Natural killer cell (primary cell): ENCODE results near the gene LARP1B. TPM values are rescaled to one million over a fixed set of nuclear protein-coding genes. Genes with fewer than 3 reads are reported as not detected.
"Not testable (repeated sequence)": the region's sequence is repeated elsewhere in the genome, so short reads cannot be mapped to it uniquely, and the experiment has no call there.

Source experiments
- ATAC-seq, 3 donors: fragments of 150-1000 bp in 2 of 3; fragments of 200-7000 bp in 1 of 3; cut with Tn5 transposase; 1 replicate in 1 of 3; 2 replicates in 2 of 3; pipeline ENCODE4 v1.10.0; 2021; ENCODE audit warnings: mild to moderate bottlenecking in 2 of 3, moderate library complexity in 2 of 3
- DNase-seq, 2 donors: peaks; one replicate each; pipeline versions ENCODE4 v3.0.0 to v3.0.0-alpha.2; 2013 to 2021; ENCODE audit warnings: mixed read lengths in 1 of 2
- H3K27ac ChIP-seq: one replicate; pipeline ENCODE4 v1.5.1; 2013; ENCODE audit warnings: mild to moderate bottlenecking, low read length
- H3K27me3 ChIP-seq: one replicate; pipeline ENCODE4 v1.6.1; 2013; ENCODE audit warnings: low read length; ENCODE audit not compliant: control insufficient read depth, insufficient read depth
- H3K36me3 ChIP-seq: one replicate; pipeline ENCODE4 v1.6.1; 2013; ENCODE audit warnings: low read length; ENCODE audit not compliant: control insufficient read depth, insufficient read depth
- H3K4me1 ChIP-seq: one replicate; pipeline ENCODE4 v1.6.1; 2013; ENCODE audit warnings: low read length; ENCODE audit not compliant: control insufficient read depth, insufficient read depth
- H3K4me3 ChIP-seq: one replicate; pipeline ENCODE4 v1.5.1; 2013; ENCODE audit warnings: low read length
- H3K9me3 ChIP-seq: one replicate; pipeline ENCODE4 v1.6.1; 2013; ENCODE audit warnings: low read length; ENCODE audit not compliant: control insufficient read depth, insufficient read depth
- H3K27ac Mint-ChIP-seq, 2 donors: one replicate each; pipeline ENCODE4 v1.8.0; 2022; ENCODE audit warnings: mild to moderate bottlenecking in 2 of 2, mixed read lengths in 2 of 2, moderate library complexity in 1 of 2
- H3K27me3 Mint-ChIP-seq, 2 donors: one replicate each; pipeline ENCODE4 v1.8.0; 2022; ENCODE audit warnings: low read depth in 2 of 2, mixed read lengths in 2 of 2
- H3K36me3 Mint-ChIP-seq: one replicate; pipeline ENCODE4 v1.8.0; 2022; ENCODE audit warnings: mixed read lengths
- H3K4me1 Mint-ChIP-seq, 2 donors: one replicate each; pipeline ENCODE4 v1.8.0; 2022; ENCODE audit warnings: mixed read lengths in 2 of 2
- H3K4me3 Mint-ChIP-seq: one replicate; pipeline ENCODE4 v1.8.0; 2022; ENCODE audit warnings: mild to moderate bottlenecking, moderate library complexity, mixed read lengths
- H3K9me3 Mint-ChIP-seq, 2 donors: one replicate each; pipeline ENCODE4 v1.8.0; 2022; ENCODE audit warnings: mixed read lengths in 2 of 2
- CTCF ChIP-seq: fragments of 200-600 bp; IDR thresholded peaks from one replicate; pipeline ENCODE4 v1.8.0; 2022; ENCODE audit warnings: antibody characterized with exemption
- WGBS: methylation state at CpG from one replicate; pipeline ENCODE4 v1.1.7; 2013; ENCODE audit warnings: missing lambda C conversion rate; ENCODE audit not compliant: insufficient coverage; 5-methylcytosine and 5-hydroxymethylcytosine counted together
- intact Hi-C: fragments of 100-400 bp; cut with micrococcal nuclease; formaldehyde crosslinking; loops from one replicate; pipeline ENCODE4 v1.14.2; 2022
- total RNA-seq, 4 donors: library from RNA; stranded (reverse); fragments of 120-200 nt in 1 of 4; gene quantifications; one replicate each; pipeline versions ENCODE4 v1.2.3 to v1.2.4, GENCODE V29; 2013 to 2022

The LARP1B gene
- total RNA-seq, 3 donors from 2014 or later (not counting 1 experiment from before 2014, with no cell fraction given) = 8.5 to 10.7 (median 9.1) TPM

- Mint-ChIP-seq H3K27me3 (peaks cover 0 to 16% of the 10 kb centered on the region in 2 donors), H3K4me1 (no peaks in the 10 kb centered on the region), H3K9me3 (peaks cover 0 to 2% of the 10 kb centered on the region in 2 donors), H3K4me3 (no peak overlapping the region), H3K36me3 (no peaks in the 10 kb centered on the region), H3K27ac (no peak overlapping the region)
- WGBS = 71% methylated on average over 3 of the region's 4 CpGs
- Histone ChIP-seq H3K4me1 (no peaks in the 10 kb centered on the region), H3K9me3 (no peaks in the 10 kb centered on the region), H3K36me3 (no peaks in the 10 kb centered on the region), H3K27ac (no peak overlapping the region), H3K27me3 (no peaks in the 10 kb centered on the region), H3K4me3 (no peak overlapping the region)
- DNase-seq (no peak), ATAC-seq (no peak)
- intact Hi-C loops = no loop called here
- no peak for TF ChIP-seq CTCF
Observed at GRCh38 chr4:128249787-128250668, 188.9 kb downstream of the LARP1B start.

- no peak overlapping the region for H3K4me3 Mint-ChIP-seq
- 96% methylated on average over 3 of the region's 3 CpGs for WGBS
- intact Hi-C loops = no loop called here
- DNase-seq (no peak), ATAC-seq (no peak)
- no peaks in the 10 kb centered on the region for H3K36me3 Mint-ChIP-seq
- H3K4me1 Mint-ChIP-seq = no peaks in the 10 kb centered on the region
- Histone ChIP-seq H3K27ac (no peak overlapping the region), H3K27me3 (peaks cover 4% of the 10 kb centered on the region), H3K9me3 (no peaks in the 10 kb centered on the region), H3K4me3 (no peak overlapping the region), H3K4me1 (no peaks in the 10 kb centered on the region), H3K36me3 (no peaks in the 10 kb centered on the region)
- TF ChIP-seq CTCF = no peak
- no peak overlapping the region for H3K27ac Mint-ChIP-seq
- H3K9me3 Mint-ChIP-seq = no peaks in the 10 kb centered on the region
- H3K27me3 Mint-ChIP-seq = peaks cover 0 to 18% of the 10 kb centered on the region in 2 donors
Observed at GRCh38 chr4:128255906-128256305, 194.8 kb downstream of the LARP1B start.

GRCh38 chr4:128256539-128256938 is 195.4 kb downstream of the LARP1B start:
- H3K36me3 Mint-ChIP-seq = no peaks in the 10 kb centered on the region
- intact Hi-C loops = no loop called here
- no peaks in the 10 kb centered on the region for H3K36me3 ChIP-seq
- no peak for TF ChIP-seq CTCF
- H3K4me1 ChIP-seq = no peaks in the 10 kb centered on the region
- no peak overlapping the region for H3K27ac ChIP-seq
- H3K27me3 Mint-ChIP-seq = peaks cover 4 to 18% of the 10 kb centered on the region in 2 donors
- peaks cover 4% of the 10 kb centered on the region for H3K27me3 ChIP-seq
- H3K27ac Mint-ChIP-seq = no peak overlapping the region
- no peaks in the 10 kb centered on the region for H3K4me1 Mint-ChIP-seq
- no peak for DNase-seq
- no CpG with 5 or more reads among the region's 1 CpG for WGBS
- peaks cover 0 to 3% of the 10 kb centered on the region in 2 donors for H3K9me3 Mint-ChIP-seq
- no peaks in the 10 kb centered on the region for H3K9me3 ChIP-seq
- H3K4me3 Mint-ChIP-seq = no peak overlapping the region
- ATAC-seq = no peak
- no peak overlapping the region for H3K4me3 ChIP-seq

- H3K27ac ChIP-seq, H3K4me3 Mint-ChIP-seq, intact Hi-C loops, H3K9me3 ChIP-seq, H3K36me3 Mint-ChIP-seq, H3K27me3 ChIP-seq, H3K4me1 Mint-ChIP-seq, H3K9me3 Mint-ChIP-seq, H3K27ac Mint-ChIP-seq, ATAC-seq, H3K36me3 ChIP-seq, H3K4me3 ChIP-seq, DNase-seq, H3K4me1 ChIP-seq: not testable (repeated sequence)
- H3K27me3 Mint-ChIP-seq = peaks cover 4 to 25% of the 10 kb centered on the region in 2 donors
- WGBS = 95% methylated on average over 4 of the region's 4 CpGs
Observed at GRCh38 chr4:128258166-128258565, 197.1 kb downstream of the LARP1B start.

- 85% methylated on average over 5 of the region's 5 CpGs for WGBS
- intact Hi-C loops, H3K4me3 ChIP-seq, H3K27me3 ChIP-seq, ATAC-seq, H3K4me1 ChIP-seq, DNase-seq, H3K27ac ChIP-seq, H3K4me3 Mint-ChIP-seq, H3K36me3 ChIP-seq, H3K27ac Mint-ChIP-seq, H3K4me1 Mint-ChIP-seq, H3K9me3 Mint-ChIP-seq, H3K9me3 ChIP-seq, H3K36me3 Mint-ChIP-seq: not testable (repeated sequence)
- peaks cover 4 to 10% of the 10 kb centered on the region in 2 donors for H3K27me3 Mint-ChIP-seq
Observed at GRCh38 chr4:128259889-128260288, 198.8 kb downstream of the LARP1B start.
